Measurements from ENCODE around the gene CAMK2B. TPM values are rescaled to one million over a fixed set of nuclear protein-coding genes. Genes with fewer than 3 reads are reported as not detected.

The CAMK2B gene
- total RNA-seq, 5 donors from 2014 or later (not counting 1 experiment from before 2014, with no cell fraction given): 0.35 TPM; not detected in 4

DNA sequence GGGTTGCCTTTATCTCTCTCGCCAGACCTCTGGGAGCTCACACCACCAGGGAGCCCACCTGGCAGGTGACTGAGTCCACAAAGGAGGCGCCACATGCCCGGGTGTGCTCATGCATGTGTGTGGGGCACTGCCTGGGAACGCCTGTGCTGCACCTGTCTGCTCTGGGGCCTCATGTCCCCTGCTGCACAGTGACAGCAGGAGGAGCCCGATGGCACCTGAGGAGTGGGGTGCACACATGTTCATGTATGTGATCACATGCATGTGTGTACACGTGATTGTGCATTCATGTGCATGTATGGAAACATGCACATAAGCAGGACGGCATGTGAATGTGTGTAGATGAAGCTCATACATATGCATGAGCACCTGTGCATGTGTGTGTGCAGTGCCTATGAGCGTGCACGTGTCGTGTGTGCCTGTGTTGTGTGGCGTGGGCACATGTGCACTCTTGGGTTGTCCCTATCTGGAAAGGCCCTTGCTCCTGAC is 102.6 kb downstream of the CAMK2B start:
- ChIA-PET POLR2A (interaction anchor here in 1 of 2 donors (0.6 kb wide), 1 partner anchor 657 kb away, joined by 11 read pairs; no protein-coding TSS in a partner anchor), CTCF (no interaction called here)
- Histone ChIP-seq H3K4me3 (ENCODE audit: control insufficient read depth in 1 of 2, extremely low read depth in 1 of 2, low read length in 1 of 2) (no peak overlapping the region), H3K27me3 (replicated peaks in 1 of 2; ENCODE audit: control insufficient read depth in 2 of 2, extremely low read depth in 1 of 2, insufficient read depth in 2 of 2, low read length in 1 of 2) (peaks cover 0 to 23% of the 10 kb centered on the region in 2 experiments), H3K27ac (ENCODE audit: low read length) (no peak overlapping the region), H3K36me3 (ENCODE audit: control insufficient read depth in 2 of 2, extremely low read depth in 1 of 2, insufficient read depth in 1 of 2, low read length in 1 of 2) (no peaks in the 10 kb centered on the region), H3K4me1 (ENCODE audit: control insufficient read depth in 1 of 2, extremely low read depth in 1 of 2, insufficient read depth in 2 of 2, low read length in 2 of 2) (no peaks in the 10 kb centered on the region), H3K9me3 (no peaks in the 10 kb centered on the region)
- WGBS (ENCODE audit: insufficient coverage): 84% methylated on average over 11 of the region's 11 CpGs
- DNase-seq: no peak
- no peak for ATAC-seq (replicated peaks in 1 of 4)
- Mint-ChIP-seq H3K4me3 (no peak overlapping the region), H3K27ac (no peak overlapping the region), H3K9me3 (no peaks in the 10 kb centered on the region), H3K27me3 (peaks cover 0 to 8% of the 10 kb centered on the region in 2 donors), H3K4me1 (no peaks in the 10 kb centered on the region), H3K36me3 (no peaks in the 10 kb centered on the region)

DNA sequence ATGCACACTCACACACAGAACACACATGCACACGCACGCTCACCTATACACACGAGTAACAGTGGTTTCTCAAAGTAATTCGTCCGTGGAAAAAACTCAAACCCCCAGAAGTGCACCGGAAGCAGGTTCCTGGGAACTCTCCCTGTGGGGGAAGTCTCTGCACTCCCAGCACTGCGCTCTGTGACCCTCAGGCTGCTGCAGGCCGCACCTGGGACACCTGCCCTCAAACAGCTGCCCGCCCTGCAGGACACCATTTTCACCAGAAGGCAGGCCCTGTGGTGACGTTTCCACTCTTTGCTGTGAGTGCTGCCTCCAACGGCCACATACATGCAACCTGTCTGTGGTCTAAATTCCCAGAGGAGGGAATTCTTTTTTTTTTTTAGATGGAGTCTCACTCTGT is 103.3 kb downstream of the CAMK2B start:
- H3K27ac ChIP-seq (ENCODE audit: low read length): no peak overlapping the region
- peaks cover 0 to 8% of the 10 kb centered on the region in 2 donors for H3K27me3 Mint-ChIP-seq
- no peak overlapping the region for H3K4me3 ChIP-seq (ENCODE audit: control insufficient read depth in 1 of 2, extremely low read depth in 1 of 2, low read length in 1 of 2)
- no peaks in the 10 kb centered on the region for H3K36me3 ChIP-seq (ENCODE audit: control insufficient read depth in 2 of 2, extremely low read depth in 1 of 2, insufficient read depth in 1 of 2, low read length in 1 of 2)
- DNase-seq (no peak), ATAC-seq (replicated peaks in 1 of 4) (no peak)
- H3K4me1 ChIP-seq (ENCODE audit: control insufficient read depth in 1 of 2, extremely low read depth in 1 of 2, insufficient read depth in 2 of 2, low read length in 2 of 2): no peaks in the 10 kb centered on the region
- H3K4me3 Mint-ChIP-seq: no peak overlapping the region
- H3K36me3 Mint-ChIP-seq: no peaks in the 10 kb centered on the region
- no peak overlapping the region for H3K27ac Mint-ChIP-seq
- 70% methylated on average over 9 of the region's 11 CpGs for WGBS (ENCODE audit: insufficient coverage)
- ChIA-PET POLR2A (no interaction called here), CTCF (no interaction called here)
- no peaks in the 10 kb centered on the region for H3K9me3 Mint-ChIP-seq
- H3K4me1 Mint-ChIP-seq: no peaks in the 10 kb centered on the region
- H3K27me3 ChIP-seq (replicated peaks in 1 of 2; ENCODE audit: control insufficient read depth in 2 of 2, extremely low read depth in 1 of 2, insufficient read depth in 2 of 2, low read length in 1 of 2): peaks cover 0 to 23% of the 10 kb centered on the region in 2 experiments
- no peaks in the 10 kb centered on the region for H3K9me3 ChIP-seq

DNA sequence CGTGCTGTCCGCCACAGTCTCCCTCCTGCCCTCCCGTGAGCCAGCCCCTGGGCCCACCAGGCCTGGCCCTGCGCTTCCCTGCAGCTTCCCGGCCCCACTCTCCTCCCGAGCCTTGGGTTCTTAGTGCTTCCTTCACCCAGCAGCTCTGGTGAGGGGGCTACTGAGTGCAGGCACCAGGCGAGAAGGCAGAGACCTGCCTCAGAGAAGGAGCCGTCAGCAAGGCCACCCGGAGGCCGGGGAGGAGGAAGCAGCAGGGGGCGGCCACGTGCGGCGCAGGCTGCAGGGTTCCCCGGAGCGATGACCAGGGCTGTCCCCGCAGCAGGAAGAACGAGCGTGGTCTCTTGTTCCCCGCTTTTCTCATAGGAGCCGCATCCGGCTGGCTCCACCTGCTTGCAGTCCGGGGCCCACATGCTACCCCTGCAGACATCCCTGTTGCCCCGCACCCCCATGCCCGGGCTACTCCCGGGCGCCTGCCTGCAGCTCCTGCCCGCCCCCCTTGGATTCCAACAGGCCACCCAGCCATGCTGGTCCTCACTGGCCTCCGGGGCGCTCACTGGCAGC is 104.1 kb downstream of the CAMK2B start:
- no peaks in the 10 kb centered on the region for H3K36me3 Mint-ChIP-seq
- no peak overlapping the region for H3K4me3 Mint-ChIP-seq
- POLR2A ChIA-PET: no interaction called here
- no peaks in the 10 kb centered on the region for H3K9me3 ChIP-seq
- ATAC-seq (replicated peaks in 1 of 4) (no peak), DNase-seq (no peak)
- CTCF ChIA-PET: no interaction called here
- H3K4me3 ChIP-seq (ENCODE audit: control insufficient read depth in 1 of 2, extremely low read depth in 1 of 2, low read length in 1 of 2): no peak overlapping the region
- H3K27ac Mint-ChIP-seq: no peak overlapping the region
- H3K4me1 Mint-ChIP-seq: no peaks in the 10 kb centered on the region
- no peaks in the 10 kb centered on the region for H3K4me1 ChIP-seq (ENCODE audit: control insufficient read depth in 1 of 2, extremely low read depth in 1 of 2, insufficient read depth in 2 of 2, low read length in 2 of 2)
- peaks cover 0 to 8% of the 10 kb centered on the region in 2 donors for H3K27me3 Mint-ChIP-seq
- peaks cover 0 to 20% of the 10 kb centered on the region in 2 experiments for H3K27me3 ChIP-seq (replicated peaks in 1 of 2; ENCODE audit: control insufficient read depth in 2 of 2, extremely low read depth in 1 of 2, insufficient read depth in 2 of 2, low read length in 1 of 2)
- H3K36me3 ChIP-seq (ENCODE audit: control insufficient read depth in 2 of 2, extremely low read depth in 1 of 2, insufficient read depth in 1 of 2, low read length in 1 of 2): no peaks in the 10 kb centered on the region
- no peaks in the 10 kb centered on the region for H3K9me3 Mint-ChIP-seq
- WGBS (ENCODE audit: insufficient coverage): 84% methylated on average over 26 of the region's 30 CpGs
- H3K27ac ChIP-seq (ENCODE audit: low read length): no peak overlapping the region

DNA sequence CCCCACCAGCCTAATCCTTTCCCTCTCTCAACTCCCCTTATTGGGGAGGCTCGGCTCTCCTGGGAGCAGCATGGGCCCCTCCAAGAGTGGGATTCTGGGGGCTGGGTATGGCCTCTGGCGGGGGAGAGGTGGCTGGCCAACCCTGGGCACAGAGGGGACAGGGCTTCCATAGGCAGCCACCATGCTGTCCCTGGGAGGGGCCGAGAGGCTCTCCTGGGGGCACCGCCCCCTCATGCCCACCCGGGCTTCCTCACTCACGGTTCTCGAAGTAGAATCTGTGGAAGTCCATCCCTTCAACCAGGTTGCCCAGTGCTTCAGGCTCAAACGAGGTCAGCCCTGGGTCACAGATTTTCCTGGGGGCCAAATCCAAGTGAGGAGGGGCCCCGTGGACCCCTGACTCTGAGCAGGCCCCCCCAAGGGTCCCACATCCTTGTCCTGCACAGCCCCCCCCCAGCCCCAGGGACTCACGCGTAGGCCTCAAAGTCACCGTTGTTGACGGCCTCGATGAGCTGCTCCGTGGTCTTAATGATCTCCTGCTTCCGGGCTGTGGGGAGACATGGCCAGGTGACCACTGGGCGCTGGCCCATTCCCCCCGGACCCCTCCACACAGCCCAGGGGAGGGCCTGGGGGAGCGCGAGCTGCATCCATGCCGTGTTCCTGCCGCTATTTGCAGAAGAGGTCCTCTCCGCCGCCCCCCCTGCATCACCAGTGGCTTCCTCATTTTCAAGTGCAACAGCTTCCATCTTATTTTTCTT is 104.9 kb downstream of the CAMK2B start:
- CTCF ChIA-PET: no interaction called here

DNA sequence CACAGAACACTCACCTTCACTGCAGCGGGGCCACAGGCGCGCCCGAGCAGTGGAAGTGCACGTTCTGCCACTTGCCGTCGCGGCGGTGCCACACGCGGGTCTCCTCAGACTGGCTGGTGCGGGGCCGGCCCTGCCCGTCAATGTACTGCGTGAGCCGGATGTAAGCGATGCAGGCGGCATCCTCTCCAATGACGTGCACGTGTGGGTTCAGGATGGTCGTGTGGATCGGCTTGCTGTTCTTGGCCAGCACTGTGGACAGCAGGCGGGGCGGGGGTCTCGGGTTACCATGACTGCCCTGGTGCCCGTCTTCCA is 105.4 kb downstream of the CAMK2B start:
- POLR2A ChIA-PET: no interaction called here
- CTCF ChIA-PET: no interaction called here

More for the DNA sequence above, 104.9 kb downstream of the CAMK2B start:
- H3K9me3 Mint-ChIP-seq: no peaks in the 10 kb centered on the region
- no peaks in the 10 kb centered on the region for H3K36me3 ChIP-seq (ENCODE audit: control insufficient read depth in 2 of 2, extremely low read depth in 1 of 2, insufficient read depth in 1 of 2, low read length in 1 of 2)
- no peak for ATAC-seq (replicated peaks in 1 of 4)
- H3K27me3 Mint-ChIP-seq: peaks cover 0 to under 1% of the 10 kb centered on the region in 2 donors
- peaks cover 0 to 13% of the 10 kb centered on the region in 2 experiments for H3K27me3 ChIP-seq (replicated peaks in 1 of 2; ENCODE audit: control insufficient read depth in 2 of 2, extremely low read depth in 1 of 2, insufficient read depth in 2 of 2, low read length in 1 of 2)
- 77% methylated on average over 18 of the region's 24 CpGs for WGBS (ENCODE audit: insufficient coverage)
- H3K4me1 Mint-ChIP-seq: no peaks in the 10 kb centered on the region
- no peak for DNase-seq
- no peaks in the 10 kb centered on the region for H3K36me3 Mint-ChIP-seq
- no peak overlapping the region for H3K4me3 Mint-ChIP-seq
- H3K27ac Mint-ChIP-seq: no peak overlapping the region
- POLR2A ChIA-PET: no interaction called here
- H3K4me1 ChIP-seq (ENCODE audit: control insufficient read depth in 1 of 2, extremely low read depth in 1 of 2, insufficient read depth in 2 of 2, low read length in 2 of 2): no peaks in the 10 kb centered on the region
- H3K27ac ChIP-seq (ENCODE audit: low read length): no peak overlapping the region
- H3K9me3 ChIP-seq: no peaks in the 10 kb centered on the region
- no peak overlapping the region for H3K4me3 ChIP-seq (ENCODE audit: control insufficient read depth in 1 of 2, extremely low read depth in 1 of 2, low read length in 1 of 2)

DNA sequence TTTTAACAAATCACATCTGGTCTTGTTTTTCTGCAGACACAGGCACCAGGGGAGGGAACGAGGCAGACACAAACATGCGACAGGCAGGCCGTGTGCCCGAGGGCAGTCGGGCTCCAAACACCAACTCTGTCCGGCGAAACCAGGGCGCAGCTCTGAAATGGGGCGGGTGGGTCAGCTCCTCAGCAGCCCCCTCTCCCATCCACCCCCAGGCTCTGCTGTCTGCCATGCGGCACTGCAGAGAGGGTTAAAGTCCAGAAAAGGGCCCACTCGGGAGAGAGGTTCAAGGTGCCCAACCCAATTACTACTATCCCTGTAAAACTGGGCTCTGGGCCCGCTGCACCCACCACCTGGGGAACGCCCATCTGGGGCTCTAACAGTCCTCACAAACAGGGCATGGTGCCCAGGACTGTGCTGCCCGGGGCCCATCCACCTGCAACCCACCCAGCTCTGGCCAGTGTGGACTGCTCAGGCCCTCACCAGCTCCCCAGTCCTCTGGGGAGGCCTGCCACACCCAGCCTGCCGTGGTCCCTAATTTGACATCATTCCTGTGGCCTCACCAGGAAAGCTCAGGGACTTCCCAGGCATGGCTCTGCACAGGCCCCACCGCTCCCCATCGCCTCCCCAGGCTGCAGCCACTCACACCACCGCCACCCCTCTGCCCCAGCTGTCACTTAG is 105.9 kb downstream of the CAMK2B start:
- CTCF ChIA-PET: no interaction called here
- no peaks in the 10 kb centered on the region for H3K9me3 ChIP-seq
- H3K27me3 Mint-ChIP-seq: no peaks in the 10 kb centered on the region
- POLR2A ChIA-PET: interaction anchor here in 1 of 2 donors (0.7 kb wide), 1 partner anchor 508 kb away, joined by 10 read pairs; no protein-coding TSS in a partner anchor
- H3K27ac ChIP-seq (ENCODE audit: low read length): no peak overlapping the region
- ATAC-seq (replicated peaks in 1 of 4) (no peak), DNase-seq (no peak)
- no peak overlapping the region for H3K4me3 Mint-ChIP-seq
- H3K27ac Mint-ChIP-seq: no peak overlapping the region
- H3K9me3 Mint-ChIP-seq: no peaks in the 10 kb centered on the region
- H3K36me3 ChIP-seq (ENCODE audit: control insufficient read depth in 2 of 2, extremely low read depth in 1 of 2, insufficient read depth in 1 of 2, low read length in 1 of 2): no peaks in the 10 kb centered on the region
- H3K4me3 ChIP-seq (ENCODE audit: control insufficient read depth in 1 of 2, extremely low read depth in 1 of 2, low read length in 1 of 2): no peak overlapping the region
- peaks cover 0 to 3% of the 10 kb centered on the region in 2 experiments for H3K27me3 ChIP-seq (replicated peaks in 1 of 2; ENCODE audit: control insufficient read depth in 2 of 2, extremely low read depth in 1 of 2, insufficient read depth in 2 of 2, low read length in 1 of 2)
- no peaks in the 10 kb centered on the region for H3K4me1 Mint-ChIP-seq
- H3K4me1 ChIP-seq (ENCODE audit: control insufficient read depth in 1 of 2, extremely low read depth in 1 of 2, insufficient read depth in 2 of 2, low read length in 2 of 2): no peaks in the 10 kb centered on the region
- 87% methylated on average over 17 of the region's 18 CpGs for WGBS (ENCODE audit: insufficient coverage)
- no peaks in the 10 kb centered on the region for H3K36me3 Mint-ChIP-seq

More for the DNA sequence above, 105.4 kb downstream of the CAMK2B start:
- Histone ChIP-seq H3K36me3 (ENCODE audit: control insufficient read depth in 2 of 2, extremely low read depth in 1 of 2, insufficient read depth in 1 of 2, low read length in 1 of 2) (no peaks in the 10 kb centered on the region), H3K4me3 (ENCODE audit: control insufficient read depth in 1 of 2, extremely low read depth in 1 of 2, low read length in 1 of 2) (no peak overlapping the region), H3K27ac (ENCODE audit: low read length) (no peak overlapping the region), H3K9me3 (no peaks in the 10 kb centered on the region), H3K4me1 (ENCODE audit: control insufficient read depth in 1 of 2, extremely low read depth in 1 of 2, insufficient read depth in 2 of 2, low read length in 2 of 2) (no peaks in the 10 kb centered on the region), H3K27me3 (replicated peaks in 1 of 2; ENCODE audit: control insufficient read depth in 2 of 2, extremely low read depth in 1 of 2, insufficient read depth in 2 of 2, low read length in 1 of 2) (peaks cover 0 to 7% of the 10 kb centered on the region in 2 experiments)
- no peak overlapping the region for H3K4me3 Mint-ChIP-seq
- DNase-seq (no peak), ATAC-seq (replicated peaks in 1 of 4) (no peak)
- no peaks in the 10 kb centered on the region for H3K27me3 Mint-ChIP-seq
- no peaks in the 10 kb centered on the region for H3K9me3 Mint-ChIP-seq
- WGBS (ENCODE audit: insufficient coverage): 93% methylated on average over 17 of the region's 26 CpGs
- no peaks in the 10 kb centered on the region for H3K4me1 Mint-ChIP-seq
- H3K36me3 Mint-ChIP-seq: no peaks in the 10 kb centered on the region
- no peak overlapping the region for H3K27ac Mint-ChIP-seq
